Left ventricle myocardium inferior (tissue), 1 donor: ENCODE results near the gene HOXC10. TPM values are rescaled to one million over a fixed set of nuclear protein-coding genes. Genes with fewer than 3 reads are reported as not detected.

Experiments
- DNase-seq: peaks from one replicate; pipeline ENCODE4 v3.0.0-alpha.2; 2020
- H3K27ac ChIP-seq: fragments of 200-600 bp; replicated peaks from 2 replicates; pipeline ENCODE4 v1.8.0; 2021
- H3K27me3 ChIP-seq: fragments of 200-600 bp; 2 replicates; pipeline ENCODE4 v1.8.0; 2021; ENCODE audit warnings: low read depth
- H3K36me3 ChIP-seq: fragments of 200-600 bp; 2 replicates; pipeline ENCODE4 v1.8.0; 2021
- H3K4me1 ChIP-seq: fragments of 200-600 bp; 2 replicates; pipeline ENCODE4 v1.8.0; 2021
- H3K4me3 ChIP-seq: fragments of 200-600 bp; 2 replicates; pipeline ENCODE4 v1.8.0; 2021; ENCODE audit warnings: mild to moderate bottlenecking, moderate library complexity
- H3K9me3 ChIP-seq: fragments of 200-600 bp; replicated peaks from 2 replicates; pipeline ENCODE4 v1.8.0; 2021
- CTCF ChIP-seq: fragments of 200-600 bp; IDR thresholded peaks from 2 replicates; pipeline ENCODE4 v1.8.0; 2021; ENCODE audit warnings: antibody characterized with exemption, mild to moderate bottlenecking, borderline replicate concordance
- intact Hi-C: fragments of 100-400 bp; cut with micrococcal nuclease; formaldehyde crosslinking; loops from one replicate; pipeline ENCODE4 v1.11.0; 2022
- total RNA-seq: library from RNA; stranded (reverse); fragmentation: NEBNext Ultra II Directional; extraction: Animal tissue kit (Norgen Biotek cat#: 25700); gene quantifications from one replicate; pipeline ENCODE4 v1.2.1, GENCODE V29; 2021
- donor health status: DM: no; HTN: yes; CAD: no; lungs with severe emphysema.

The HOXC10 gene
- total RNA-seq, 1 donor from 2014 or later, result not detected

- Histone ChIP-seq H3K4me1 (peaks cover 15% of the 10 kb centered on the region), H3K36me3 (no peaks in the 10 kb centered on the region), H3K27me3 (peaks cover 100% of the 10 kb centered on the region), H3K27ac (no peak overlapping the region), H3K4me3 (no peak overlapping the region), H3K9me3 (no peaks in the 10 kb centered on the region)
- no peak for TF ChIP-seq CTCF
- intact Hi-C loops, result no loop called here
- no peak for DNase-seq
These were observed 28.6 kb upstream of the HOXC10 start for GRCh38 chr12:53956251-53956887.

- no peak for TF ChIP-seq CTCF
- H3K27me3 ChIP-seq, result peaks cover 100% of the 10 kb centered on the region
- intact Hi-C loops, result no loop called here
- no peak overlapping the region for H3K4me3 ChIP-seq
- H3K27ac ChIP-seq, result no peak overlapping the region
- H3K36me3 ChIP-seq, result no peaks in the 10 kb centered on the region
- DNase-seq, result no peak
- H3K4me1 ChIP-seq, result peaks cover 13% of the 10 kb centered on the region
- H3K9me3 ChIP-seq, result no peaks in the 10 kb centered on the region
These were observed 27.9 kb upstream of the HOXC10 start for GRCh38 chr12:53956914-53957536.

GRCh38 chr12:53958128-53958527 lies 26.8 kb upstream of the HOXC10 start:
- Histone ChIP-seq H3K4me1 (peaks cover 10% of the 10 kb centered on the region), H3K9me3 (no peaks in the 10 kb centered on the region), H3K4me3 (no peak overlapping the region), H3K27ac (no peak overlapping the region), H3K27me3 (peaks cover 100% of the 10 kb centered on the region), H3K36me3 (no peaks in the 10 kb centered on the region)
- TF ChIP-seq CTCF, result no peak
- intact Hi-C loops, result no loop called here
- no peak for DNase-seq

- Histone ChIP-seq H3K4me1 (peaks cover 8% of the 10 kb centered on the region), H3K27ac (no peak overlapping the region), H3K9me3 (no peaks in the 10 kb centered on the region), H3K4me3 (no peak overlapping the region), H3K36me3 (no peaks in the 10 kb centered on the region), H3K27me3 (peaks cover 100% of the 10 kb centered on the region)
- no peak for DNase-seq
- TF ChIP-seq CTCF, result no peak
- intact Hi-C loops, result no loop called here
These were observed 25.6 kb upstream of the HOXC10 start for GRCh38 chr12:53959314-53959713.

GRCh38 chr12:53960187-53961024 lies 24.5 kb upstream of the HOXC10 start:
- Histone ChIP-seq H3K36me3 (no peaks in the 10 kb centered on the region), H3K9me3 (no peaks in the 10 kb centered on the region), H3K4me3 (no peak overlapping the region), H3K27me3 (peaks cover 100% of the 10 kb centered on the region), H3K27ac (no peak overlapping the region), H3K4me1 (peaks cover 8% of the 10 kb centered on the region)
- TF ChIP-seq CTCF, result no peak
- intact Hi-C loops, result no loop called here
- no peak for DNase-seq
